ENCODE measurements around the gene MAZ. TPM values are rescaled to one million over a fixed set of nuclear protein-coding genes. Genes with fewer than 3 reads are reported as not detected.

The MAZ gene
- total and polyA plus RNA-seq, 4 donors, result 16.0 to 272 (median 45.1) TPM

DNA sequence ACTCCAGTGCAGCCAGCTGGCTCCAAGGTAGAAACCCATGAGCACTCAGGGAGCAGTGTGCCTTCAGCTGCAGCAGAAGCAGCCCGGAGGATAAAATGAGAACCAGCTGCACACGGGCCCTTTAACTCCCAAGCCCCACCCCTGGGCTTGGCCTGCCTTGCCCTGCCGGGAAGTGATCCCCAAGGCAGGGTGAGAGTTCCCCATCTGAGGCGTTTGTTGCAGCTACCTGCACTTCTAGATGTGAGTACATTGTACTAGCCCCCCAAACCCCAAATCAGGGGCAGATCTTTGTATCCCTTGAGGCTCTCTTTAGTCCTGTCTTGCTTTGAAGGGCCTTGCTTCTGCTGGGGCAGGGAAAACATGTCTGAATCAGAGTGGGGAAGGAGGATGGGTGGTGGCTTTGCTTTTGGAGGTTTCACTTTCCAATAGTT lies 14.0 kb downstream of the MAZ start, which contains the start of gene MVP:
Gene MVP (plus strand): TSS at position 192 of the 431 bp plus-strand sequence. CDS start 10,088 bp downstream, outside the sequence.
- WGBS, result under 1% methylated on average over 4 of the region's 4 CpGs
- peak within 1 kb of the TSS; percentile 77 to 86 for H3K27ac ChIP-seq (ENCODE audit: low read depth in 1 of 2, low read length in 2 of 2)
- peak within 1 kb of the TSS; percentile 58 to 83 for H3K9ac ChIP-seq (ENCODE audit: low read depth in 1 of 2, low read length in 2 of 2)
- TF ChIP-seq, protein P1, sequence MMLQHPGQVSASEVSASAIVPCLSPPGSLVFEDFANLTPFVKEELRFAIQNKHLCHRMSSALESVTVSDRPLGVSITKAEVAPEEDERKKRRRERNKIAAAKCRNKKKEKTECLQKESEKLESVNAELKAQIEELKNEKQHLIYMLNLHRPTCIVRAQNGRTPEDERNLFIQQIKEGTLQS (IDR thresholded peaks at IDR 0.05), result no peak
- peak; percentile 65 for TF ChIP-seq NR2F2 (IDR thresholded peaks at IDR 0.05)
- TF ChIP-seq EGR1 (IDR thresholded peaks at IDR 0.05; ENCODE audit: low read depth in 2 of 2), result no peak
- TF ChIP-seq GABPA (IDR thresholded peaks at IDR 0.05 in 1 of 2, conservative IDR thresholded peaks at IDR 0.05 in 1 of 2), result peak in 1 of 2 donors; percentile 26
- TF ChIP-seq HNF4A (conservative IDR thresholded peaks at IDR 0.05), result peak; percentile 37 to 54
- no peak for TF ChIP-seq FOXA1 (IDR thresholded peaks at IDR 0.05)
- peak in 1 of 2 donors; percentile 44 for TF ChIP-seq JUND (IDR thresholded peaks at IDR 0.05)
- peak; percentile 66 for TF ChIP-seq YY1 (IDR thresholded peaks at IDR 0.05)
- peak; percentile 35 to 60 for TF ChIP-seq RAD21 (IDR thresholded peaks at IDR 0.05)
- no peak for TF ChIP-seq TAF1 (conservative IDR thresholded peaks at IDR 0.05)
- no peak for TF ChIP-seq FOXA2 (IDR thresholded peaks at IDR 0.05)
- TF ChIP-seq SP1 (IDR thresholded peaks at IDR 0.05), result peak; percentile 42
- TF ChIP-seq, protein P2, sequence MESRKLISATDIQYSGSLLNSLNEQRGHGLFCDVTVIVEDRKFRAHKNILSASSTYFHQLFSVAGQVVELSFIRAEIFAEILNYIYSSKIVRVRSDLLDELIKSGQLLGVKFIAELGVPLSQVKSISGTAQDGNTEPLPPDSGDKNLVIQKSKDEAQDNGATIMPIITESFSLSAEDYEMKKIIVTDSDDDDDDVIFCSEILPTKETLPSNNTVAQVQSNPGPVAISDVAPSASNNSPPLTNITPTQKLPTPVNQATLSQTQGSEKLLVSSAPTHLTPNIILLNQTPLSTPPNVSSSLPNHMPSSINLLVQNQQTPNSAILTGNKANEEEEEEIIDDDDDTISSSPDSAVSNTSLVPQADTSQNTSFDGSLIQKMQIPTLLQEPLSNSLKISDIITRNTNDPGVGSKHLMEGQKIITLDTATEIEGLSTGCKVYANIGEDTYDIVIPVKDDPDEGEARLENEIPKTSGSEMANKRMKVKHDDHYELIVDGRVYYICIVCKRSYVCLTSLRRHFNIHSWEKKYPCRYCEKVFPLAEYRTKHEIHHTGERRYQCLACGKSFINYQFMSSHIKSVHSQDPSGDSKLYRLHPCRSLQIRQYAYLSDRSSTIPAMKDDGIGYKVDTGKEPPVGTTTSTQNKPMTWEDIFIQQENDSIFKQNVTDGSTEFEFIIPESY (IDR thresholded peaks at IDR 0.05), result no peak
- TF ChIP-seq, protein P3, sequence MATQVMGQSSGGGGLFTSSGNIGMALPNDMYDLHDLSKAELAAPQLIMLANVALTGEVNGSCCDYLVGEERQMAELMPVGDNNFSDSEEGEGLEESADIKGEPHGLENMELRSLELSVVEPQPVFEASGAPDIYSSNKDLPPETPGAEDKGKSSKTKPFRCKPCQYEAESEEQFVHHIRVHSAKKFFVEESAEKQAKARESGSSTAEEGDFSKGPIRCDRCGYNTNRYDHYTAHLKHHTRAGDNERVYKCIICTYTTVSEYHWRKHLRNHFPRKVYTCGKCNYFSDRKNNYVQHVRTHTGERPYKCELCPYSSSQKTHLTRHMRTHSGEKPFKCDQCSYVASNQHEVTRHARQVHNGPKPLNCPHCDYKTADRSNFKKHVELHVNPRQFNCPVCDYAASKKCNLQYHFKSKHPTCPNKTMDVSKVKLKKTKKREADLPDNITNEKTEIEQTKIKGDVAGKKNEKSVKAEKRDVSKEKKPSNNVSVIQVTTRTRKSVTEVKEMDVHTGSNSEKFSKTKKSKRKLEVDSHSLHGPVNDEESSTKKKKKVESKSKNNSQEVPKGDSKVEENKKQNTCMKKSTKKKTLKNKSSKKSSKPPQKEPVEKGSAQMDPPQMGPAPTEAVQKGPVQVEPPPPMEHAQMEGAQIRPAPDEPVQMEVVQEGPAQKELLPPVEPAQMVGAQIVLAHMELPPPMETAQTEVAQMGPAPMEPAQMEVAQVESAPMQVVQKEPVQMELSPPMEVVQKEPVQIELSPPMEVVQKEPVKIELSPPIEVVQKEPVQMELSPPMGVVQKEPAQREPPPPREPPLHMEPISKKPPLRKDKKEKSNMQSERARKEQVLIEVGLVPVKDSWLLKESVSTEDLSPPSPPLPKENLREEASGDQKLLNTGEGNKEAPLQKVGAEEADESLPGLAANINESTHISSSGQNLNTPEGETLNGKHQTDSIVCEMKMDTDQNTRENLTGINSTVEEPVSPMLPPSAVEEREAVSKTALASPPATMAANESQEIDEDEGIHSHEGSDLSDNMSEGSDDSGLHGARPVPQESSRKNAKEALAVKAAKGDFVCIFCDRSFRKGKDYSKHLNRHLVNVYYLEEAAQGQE (IDR thresholded peaks at IDR 0.05), result peak; percentile 50
- TF ChIP-seq, protein P4, sequence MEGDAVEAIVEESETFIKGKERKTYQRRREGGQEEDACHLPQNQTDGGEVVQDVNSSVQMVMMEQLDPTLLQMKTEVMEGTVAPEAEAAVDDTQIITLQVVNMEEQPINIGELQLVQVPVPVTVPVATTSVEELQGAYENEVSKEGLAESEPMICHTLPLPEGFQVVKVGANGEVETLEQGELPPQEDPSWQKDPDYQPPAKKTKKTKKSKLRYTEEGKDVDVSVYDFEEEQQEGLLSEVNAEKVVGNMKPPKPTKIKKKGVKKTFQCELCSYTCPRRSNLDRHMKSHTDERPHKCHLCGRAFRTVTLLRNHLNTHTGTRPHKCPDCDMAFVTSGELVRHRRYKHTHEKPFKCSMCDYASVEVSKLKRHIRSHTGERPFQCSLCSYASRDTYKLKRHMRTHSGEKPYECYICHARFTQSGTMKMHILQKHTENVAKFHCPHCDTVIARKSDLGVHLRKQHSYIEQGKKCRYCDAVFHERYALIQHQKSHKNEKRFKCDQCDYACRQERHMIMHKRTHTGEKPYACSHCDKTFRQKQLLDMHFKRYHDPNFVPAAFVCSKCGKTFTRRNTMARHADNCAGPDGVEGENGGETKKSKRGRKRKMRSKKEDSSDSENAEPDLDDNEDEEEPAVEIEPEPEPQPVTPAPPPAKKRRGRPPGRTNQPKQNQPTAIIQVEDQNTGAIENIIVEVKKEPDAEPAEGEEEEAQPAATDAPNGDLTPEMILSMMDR (IDR thresholded peaks at IDR 0.05; ENCODE audit: low read depth, low read length, missing input control), result no peak
- peak; percentile 75 to 81 for TF ChIP-seq RXRA (IDR thresholded peaks at IDR 0.05)
- TF ChIP-seq, protein P5, sequence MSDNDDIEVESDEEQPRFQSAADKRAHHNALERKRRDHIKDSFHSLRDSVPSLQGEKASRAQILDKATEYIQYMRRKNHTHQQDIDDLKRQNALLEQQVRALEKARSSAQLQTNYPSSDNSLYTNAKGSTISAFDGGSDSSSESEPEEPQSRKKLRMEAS (IDR thresholded peaks at IDR 0.05), result peak; percentile 76
- no peak for TF ChIP-seq HNF4G (IDR thresholded peaks at IDR 0.05)
- no peaks in the 10 kb centered on the region for H3K9me3 ChIP-seq (ENCODE audit: control insufficient read depth in 4 of 4, low read length in 3 of 4)
- no peaks in the 10 kb centered on the region for H3K27me3 ChIP-seq (ENCODE audit: control insufficient read depth in 4 of 4, insufficient read depth in 4 of 4, low read length in 3 of 4)
- DNase-seq (ENCODE audit: low spot score), result no peak
- H3K4me1 ChIP-seq (ENCODE audit: control insufficient read depth in 4 of 4, insufficient read depth in 4 of 4, low read length in 3 of 4), result peaks cover 15 to 56% (median 38%) of the 10 kb centered on the region in 4 donors
- H3K36me3 ChIP-seq (ENCODE audit: control insufficient read depth in 4 of 4, insufficient read depth in 3 of 4, low read depth in 1 of 4, low read length in 3 of 4), result peaks cover 0 to 9% (median 0%) of the 10 kb centered on the region in 4 donors
- peak within 1 kb of the TSS; percentile 71 to 96 (median 94) for H3K4me3 ChIP-seq (ENCODE audit: low read depth in 1 of 3, low read length in 3 of 3)
